Activated naive CD4-positive, alpha-beta T cell treated with anti-CD3 and anti-CD28 coated beads, Interleukin-2, amount 50 U/mL, for 72 hours (primary cell): ENCODE results near the gene STK11. TPM values are rescaled to one million over a fixed set of nuclear protein-coding genes. Genes with fewer than 3 reads are reported as not detected.
A peak's percentile ranks its signal among the peaks of the same experiment; 100 is the strongest.

Source experiments
- ATAC-seq, 2 donors: fragments of 150-1000 bp; cut with Tn5 transposase; 2 replicates each; pipeline ENCODE4 v1.10.0; 2021; ENCODE audit warnings: mild to moderate bottlenecking in 2 of 2, moderate library complexity in 2 of 2
- DNase-seq, 2 donors: peaks; one replicate each; pipeline ENCODE4 v3.0.0; 2021 to 2022; ENCODE audit warnings: low spot score in 2 of 2
- H3K27ac Mint-ChIP-seq, 2 donors: one replicate each; pipeline ENCODE4 v1.8.0; 2022; ENCODE audit warnings: mild to moderate bottlenecking in 2 of 2, mixed read lengths in 2 of 2
- H3K36me3 Mint-ChIP-seq, 2 donors: one replicate each; pipeline ENCODE4 v1.8.0; 2022; ENCODE audit warnings: mixed read lengths in 2 of 2
- H3K9me3 Mint-ChIP-seq, 2 donors: one replicate each; pipeline ENCODE4 v1.8.0; 2022; ENCODE audit warnings: mixed read lengths in 2 of 2
- total RNA-seq, 2 donors: library from RNA; stranded (reverse); gene quantifications; one replicate each; pipeline ENCODE4 v1.2.3, GENCODE V29; 2022

STK11 gene
- total RNA-seq, 2 donors from 2014 or later, result 73.1 to 86.4 TPM

- Mint-ChIP-seq H3K36me3 (no peaks in the 10 kb centered on the region), H3K27ac (no peak overlapping the region), H3K9me3 (no peaks in the 10 kb centered on the region)
- ATAC-seq, result no peak
- DNase-seq, result no peak
These were observed 13.4 kb downstream of the STK11 start for GRCh38 chr19:1218751-1219567.

- H3K27ac Mint-ChIP-seq, result no peak overlapping the region
- ATAC-seq (no peak), DNase-seq (no peak)
- H3K9me3 Mint-ChIP-seq, result no peaks in the 10 kb centered on the region
- no peaks in the 10 kb centered on the region for H3K36me3 Mint-ChIP-seq
These were observed 14.4 kb downstream of the STK11 start for GRCh38 chr19:1219786-1220476.

- DNase-seq, result no peak
- no peaks in the 10 kb centered on the region for H3K36me3 Mint-ChIP-seq
- H3K27ac Mint-ChIP-seq, result no peak overlapping the region
- ATAC-seq, result no peak
- H3K9me3 Mint-ChIP-seq, result no peaks in the 10 kb centered on the region
These were observed 14.9 kb downstream of the STK11 start for GRCh38 chr19:1220477-1220930.

GRCh38 chr19:1220976-1221903 is 15.7 kb downstream of the STK11 start:
- Mint-ChIP-seq H3K27ac (no peak overlapping the region), H3K9me3 (no peaks in the 10 kb centered on the region), H3K36me3 (no peaks in the 10 kb centered on the region)
- ATAC-seq (no peak), DNase-seq (no peak)

- ATAC-seq, result no peak
- H3K36me3 Mint-ChIP-seq, result no peaks in the 10 kb centered on the region
These were observed 16.3 kb downstream of the STK11 start for GRCh38 chr19:1221904-1222255.

GRCh38 chr19:1222394-1222793 is 16.8 kb downstream of the STK11 start:
- ATAC-seq, result no peak

More at GRCh38 chr19:1221904-1222255, 16.3 kb downstream of the STK11 start:
- no peak for DNase-seq
- no peaks in the 10 kb centered on the region for H3K9me3 Mint-ChIP-seq
- no peak overlapping the region for H3K27ac Mint-ChIP-seq

GRCh38 chr19:1223018-1223855 is 17.7 kb downstream of the STK11 start:
- H3K27ac Mint-ChIP-seq, result no peak overlapping the region
- DNase-seq (no peak), ATAC-seq (peak; percentile 15 to 54)
- no peaks in the 10 kb centered on the region for H3K9me3 Mint-ChIP-seq
- H3K36me3 Mint-ChIP-seq, result no peaks in the 10 kb centered on the region

More at GRCh38 chr19:1222394-1222793, 16.8 kb downstream of the STK11 start:
- no peaks in the 10 kb centered on the region for H3K36me3 Mint-ChIP-seq
- no peak for DNase-seq
- no peak overlapping the region for H3K27ac Mint-ChIP-seq
- no peaks in the 10 kb centered on the region for H3K9me3 Mint-ChIP-seq

- H3K27ac Mint-ChIP-seq, result no peak overlapping the region
- ATAC-seq, result no peak
- no peak for DNase-seq
- no peaks in the 10 kb centered on the region for H3K36me3 Mint-ChIP-seq
- no peaks in the 10 kb centered on the region for H3K9me3 Mint-ChIP-seq
These were observed 18.7 kb downstream of the STK11 start for GRCh38 chr19:1224047-1224825.

- no peak for DNase-seq
- no peak for ATAC-seq
- H3K36me3 Mint-ChIP-seq, result no peaks in the 10 kb centered on the region
- H3K27ac Mint-ChIP-seq, result no peak overlapping the region
- no peaks in the 10 kb centered on the region for H3K9me3 Mint-ChIP-seq
These were observed 19.3 kb downstream of the STK11 start for GRCh38 chr19:1224847-1225246.

GRCh38 chr19:1225440-1226226 is 20.1 kb downstream of the STK11 start:
- Mint-ChIP-seq H3K9me3 (no peaks in the 10 kb centered on the region), H3K27ac (no peak overlapping the region), H3K36me3 (no peaks in the 10 kb centered on the region)
- ATAC-seq (no peak), DNase-seq (no peak)

GRCh38 chr19:1226227-1226518 is 20.6 kb downstream of the STK11 start:
- Mint-ChIP-seq H3K36me3 (no peaks in the 10 kb centered on the region), H3K27ac (no peak overlapping the region), H3K9me3 (no peaks in the 10 kb centered on the region)
- no peak for ATAC-seq
- DNase-seq, result no peak

- Mint-ChIP-seq H3K36me3 (no peaks in the 10 kb centered on the region), H3K27ac (no peak overlapping the region), H3K9me3 (no peaks in the 10 kb centered on the region)
- DNase-seq (no peak), ATAC-seq (no peak)
These were observed 21.1 kb downstream of the STK11 start for GRCh38 chr19:1226522-1227303.

GRCh38 chr19:1227304-1228054 is 21.9 kb downstream of the STK11 start:
- Mint-ChIP-seq H3K36me3 (no peaks in the 10 kb centered on the region), H3K27ac (no peak overlapping the region), H3K9me3 (no peaks in the 10 kb centered on the region)
- ATAC-seq (no peak), DNase-seq (no peak)
